DOHH2 (cell line): ENCODE data around the gene CPNE5.

ENCODE experiments used
- CTCF ChIP-seq: fragments of 200-600 bp; sonication (generic); IDR thresholded peaks from one replicate; pipeline ENCODE4 v1.5.1; 2014; ENCODE audit warnings: antibody characterized with exemption, mild to moderate bottlenecking, low read depth, low read length; ENCODE audit not compliant: poor library complexity, severe bottlenecking
- EZH2phosphoT487 ChIP-seq: fragments of 200-600 bp; sonication (generic); IDR thresholded peaks from 2 replicates; pipeline ENCODE4 v1.6.1; 2017; ENCODE audit warnings: borderline replicate concordance, mild to moderate bottlenecking, antibody characterized with exemption, low read length, moderate library complexity, mixed read lengths

GRCh38 chr6:36777801-36778200 is 61.4 kb downstream of the CPNE5 start:
- TF ChIP-seq CTCF (no peak), EZH2phosphoT487 (no peak)
